Left ventricle myocardium inferior (tissue), 1 donor: ENCODE data around the gene CACNG3. TPM values are rescaled to one million over a fixed set of nuclear protein-coding genes. Genes with fewer than 3 reads are reported as not detected.

Experiments
- DNase-seq: peaks from one replicate; pipeline ENCODE4 v3.0.0-alpha.2; 2020
- H3K27ac ChIP-seq: fragments of 200-600 bp; replicated peaks from 2 replicates; pipeline ENCODE4 v1.8.0; 2021
- H3K27me3 ChIP-seq: fragments of 200-600 bp; 2 replicates; pipeline ENCODE4 v1.8.0; 2021; ENCODE audit warnings: low read depth
- H3K36me3 ChIP-seq: fragments of 200-600 bp; 2 replicates; pipeline ENCODE4 v1.8.0; 2021
- H3K4me1 ChIP-seq: fragments of 200-600 bp; 2 replicates; pipeline ENCODE4 v1.8.0; 2021
- H3K4me3 ChIP-seq: fragments of 200-600 bp; 2 replicates; pipeline ENCODE4 v1.8.0; 2021; ENCODE audit warnings: mild to moderate bottlenecking, moderate library complexity
- H3K9me3 ChIP-seq: fragments of 200-600 bp; replicated peaks from 2 replicates; pipeline ENCODE4 v1.8.0; 2021
- intact Hi-C: fragments of 100-400 bp; cut with micrococcal nuclease; formaldehyde crosslinking; loops from one replicate; pipeline ENCODE4 v1.11.0; 2022
- total RNA-seq: library from RNA; stranded (reverse); fragmentation: NEBNext Ultra II Directional; extraction: Animal tissue kit (Norgen Biotek cat#: 25700); gene quantifications from one replicate; pipeline ENCODE4 v1.2.1, GENCODE V29; 2021
- TF ChIP-seq, protein P1 (sequence below): fragments of 200-600 bp; IDR thresholded peaks from 2 replicates; pipeline ENCODE4 v1.8.0; 2021; ENCODE audit warnings: antibody characterized with exemption, mild to moderate bottlenecking, borderline replicate concordance
- donor health status: DM: no; HTN: yes; CAD: no; lungs with severe emphysema.

Gene CACNG3
- total RNA-seq, 1 donor from 2014 or later = not detected

DNA sequence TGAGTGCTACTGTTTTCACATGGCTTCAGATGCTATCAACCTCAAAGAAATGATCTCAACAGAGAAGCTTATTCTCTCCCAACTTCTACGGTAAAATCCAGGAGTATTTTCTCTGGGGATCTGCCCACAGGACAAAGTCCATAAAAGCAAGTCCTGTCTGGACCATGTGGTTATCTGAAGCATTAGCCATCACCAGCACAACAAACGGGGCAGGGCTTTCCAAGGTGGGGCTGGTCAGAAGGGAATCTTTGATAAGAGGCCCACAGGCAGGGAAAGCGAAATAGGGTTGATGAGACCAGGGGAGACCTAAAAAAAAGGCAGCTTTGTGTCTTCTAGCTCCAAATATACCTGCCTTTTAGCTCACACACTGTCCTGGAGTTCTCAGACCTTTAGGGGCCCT, 38.7 kb upstream of the CACNG3 start:
- Histone ChIP-seq H3K4me3 (no peak overlapping the region), H3K9me3 (no peaks in the 10 kb centered on the region), H3K27ac (no peak overlapping the region), H3K36me3 (no peaks in the 10 kb centered on the region), H3K4me1 (no peaks in the 10 kb centered on the region), H3K27me3 (peaks cover 7% of the 10 kb centered on the region)
- DNase-seq = no peak
- TF ChIP-seq, protein P1, sequence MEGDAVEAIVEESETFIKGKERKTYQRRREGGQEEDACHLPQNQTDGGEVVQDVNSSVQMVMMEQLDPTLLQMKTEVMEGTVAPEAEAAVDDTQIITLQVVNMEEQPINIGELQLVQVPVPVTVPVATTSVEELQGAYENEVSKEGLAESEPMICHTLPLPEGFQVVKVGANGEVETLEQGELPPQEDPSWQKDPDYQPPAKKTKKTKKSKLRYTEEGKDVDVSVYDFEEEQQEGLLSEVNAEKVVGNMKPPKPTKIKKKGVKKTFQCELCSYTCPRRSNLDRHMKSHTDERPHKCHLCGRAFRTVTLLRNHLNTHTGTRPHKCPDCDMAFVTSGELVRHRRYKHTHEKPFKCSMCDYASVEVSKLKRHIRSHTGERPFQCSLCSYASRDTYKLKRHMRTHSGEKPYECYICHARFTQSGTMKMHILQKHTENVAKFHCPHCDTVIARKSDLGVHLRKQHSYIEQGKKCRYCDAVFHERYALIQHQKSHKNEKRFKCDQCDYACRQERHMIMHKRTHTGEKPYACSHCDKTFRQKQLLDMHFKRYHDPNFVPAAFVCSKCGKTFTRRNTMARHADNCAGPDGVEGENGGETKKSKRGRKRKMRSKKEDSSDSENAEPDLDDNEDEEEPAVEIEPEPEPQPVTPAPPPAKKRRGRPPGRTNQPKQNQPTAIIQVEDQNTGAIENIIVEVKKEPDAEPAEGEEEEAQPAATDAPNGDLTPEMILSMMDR = no peak
- intact Hi-C loops = no loop called here

DNA sequence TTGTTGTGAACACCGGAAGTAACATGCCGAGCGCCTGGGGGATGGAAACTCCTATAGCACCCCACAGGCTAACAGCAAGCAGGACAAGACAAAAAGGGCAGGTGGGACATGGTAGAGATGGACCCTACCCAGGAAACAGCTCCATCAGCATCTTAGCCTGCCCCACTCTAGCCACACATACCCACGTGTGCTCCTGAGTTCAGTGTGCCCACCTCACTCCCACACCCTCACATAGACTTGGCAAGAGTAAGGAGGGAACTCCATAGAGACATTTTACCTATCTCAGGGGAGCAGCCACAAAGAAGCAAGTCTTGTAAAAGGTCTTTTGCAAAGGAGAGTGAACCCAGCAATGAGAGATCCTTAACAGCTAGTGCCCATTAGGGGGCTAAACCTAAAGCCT, 37.8 kb upstream of the CACNG3 start:
- no peak overlapping the region for H3K27ac ChIP-seq
- H3K4me3 ChIP-seq = no peak overlapping the region
- H3K9me3 ChIP-seq = no peaks in the 10 kb centered on the region
- DNase-seq = no peak
- TF ChIP-seq, protein P1 = no peak
- H3K4me1 ChIP-seq = no peaks in the 10 kb centered on the region
- intact Hi-C loops = no loop called here
- no peaks in the 10 kb centered on the region for H3K36me3 ChIP-seq
- peaks cover 7% of the 10 kb centered on the region for H3K27me3 ChIP-seq

DNA sequence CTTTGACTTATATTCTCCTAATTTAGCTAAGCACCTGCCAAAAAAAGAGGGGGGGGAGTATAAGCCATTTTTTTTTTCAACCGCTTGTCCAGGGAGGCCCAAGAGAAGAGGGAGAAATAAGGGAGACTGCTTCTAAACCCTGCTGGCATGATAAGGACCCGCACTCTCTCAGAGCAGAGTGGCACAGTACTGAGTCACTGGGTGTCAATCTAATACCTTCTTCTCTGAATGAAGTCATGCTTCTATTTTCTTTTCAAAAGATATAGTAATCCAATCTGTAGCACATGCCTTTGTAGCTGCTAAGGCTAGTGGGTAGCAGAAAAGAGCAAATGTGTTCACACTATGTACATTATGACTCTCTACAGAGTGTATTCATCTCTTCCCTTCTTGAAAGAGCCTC, 34.9 kb upstream of the CACNG3 start:
- Histone ChIP-seq H3K27me3 (no peaks in the 10 kb centered on the region), H3K36me3 (no peaks in the 10 kb centered on the region), H3K27ac (no peak overlapping the region), H3K4me3 (no peak overlapping the region), H3K4me1 (no peaks in the 10 kb centered on the region), H3K9me3 (no peaks in the 10 kb centered on the region)
- TF ChIP-seq, protein P1 = no peak
- intact Hi-C loops = no loop called here
- DNase-seq = no peak

DNA sequence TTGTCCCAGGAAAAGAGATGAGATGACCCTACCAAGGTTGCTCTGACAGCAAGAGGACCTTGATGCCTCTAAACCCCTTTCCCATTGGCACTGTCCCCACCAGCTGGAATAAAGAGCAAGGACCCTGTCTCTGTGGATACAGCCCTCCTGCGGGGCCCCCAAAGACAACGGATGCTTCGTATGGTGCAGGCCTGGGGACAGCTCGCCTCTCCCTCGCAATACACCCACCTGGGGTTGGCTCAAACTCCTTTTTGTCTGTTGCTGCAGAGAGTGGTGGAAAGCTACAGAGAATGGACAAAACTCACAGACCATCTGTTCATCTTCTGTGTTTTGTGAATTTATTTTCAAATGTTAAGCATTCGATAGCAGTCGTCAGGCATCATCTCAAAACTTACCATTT, 27.6 kb upstream of the CACNG3 start:
- peaks cover 17% of the 10 kb centered on the region for H3K27me3 ChIP-seq
- TF ChIP-seq, protein P1 = no peak
- H3K4me1 ChIP-seq = no peaks in the 10 kb centered on the region
- DNase-seq = no peak
- no peak overlapping the region for H3K4me3 ChIP-seq
- H3K36me3 ChIP-seq = no peaks in the 10 kb centered on the region
- intact Hi-C loops = no loop called here
- H3K9me3 ChIP-seq = no peaks in the 10 kb centered on the region
- no peak overlapping the region for H3K27ac ChIP-seq

DNA sequence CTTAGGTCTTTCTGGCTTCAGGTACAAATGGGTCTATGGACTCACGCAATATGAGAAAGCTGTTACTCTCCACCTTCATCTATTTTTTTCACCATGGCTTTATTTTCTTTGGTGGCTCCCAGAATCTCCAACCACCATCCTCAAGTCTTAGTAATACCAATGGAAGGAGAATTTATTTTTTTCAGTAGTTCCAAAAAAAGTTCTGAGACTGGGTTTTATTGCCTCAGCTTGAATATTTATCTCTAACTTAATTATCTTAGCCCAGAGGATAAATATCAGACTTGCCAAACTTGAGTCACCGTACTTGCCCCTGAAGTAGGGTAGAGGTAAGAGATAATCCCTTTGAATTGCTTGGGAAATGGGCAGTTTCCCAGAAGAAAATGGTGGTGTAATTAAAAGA, 23.2 kb upstream of the CACNG3 start:
- no peak for DNase-seq
- TF ChIP-seq, protein P1 = no peak
- intact Hi-C loops = no loop called here
- Histone ChIP-seq H3K4me1 (no peaks in the 10 kb centered on the region), H3K9me3 (peaks cover 20% of the 10 kb centered on the region), H3K36me3 (no peaks in the 10 kb centered on the region), H3K27ac (no peak overlapping the region), H3K4me3 (no peak overlapping the region), H3K27me3 (peaks cover 27% of the 10 kb centered on the region)

DNA sequence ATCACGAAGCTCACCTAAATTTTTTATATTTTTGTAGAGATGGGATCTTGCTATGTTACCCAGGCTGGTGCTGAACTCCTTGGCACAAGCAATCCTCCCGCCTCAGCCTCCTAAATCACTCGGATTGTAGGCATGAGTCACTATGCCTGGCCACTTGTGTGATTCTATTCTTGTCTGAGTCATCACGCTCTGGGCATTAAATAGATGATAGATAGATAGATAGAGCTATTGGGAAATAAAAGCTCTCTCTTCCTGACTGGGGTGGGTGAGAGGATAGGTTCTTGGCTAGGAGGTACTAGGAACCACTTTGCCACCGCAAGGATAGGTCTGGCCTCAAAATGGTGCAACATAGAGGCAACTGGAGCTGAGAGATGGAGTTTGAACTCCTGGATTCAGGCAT, 21.4 kb upstream of the CACNG3 start:
- peaks cover 26% of the 10 kb centered on the region for H3K27me3 ChIP-seq
- TF ChIP-seq, protein P1 = no peak
- intact Hi-C loops = no loop called here
- no peak overlapping the region for H3K27ac ChIP-seq
- no peaks in the 10 kb centered on the region for H3K36me3 ChIP-seq
- H3K4me1 ChIP-seq = no peaks in the 10 kb centered on the region
- DNase-seq = no peak
- H3K9me3 ChIP-seq = peaks cover 23% of the 10 kb centered on the region
- H3K4me3 ChIP-seq = no peak overlapping the region
